Epidermal melanocyte (primary cell): ENCODE measurements around the gene TNNT1.
"Not testable (repeated sequence)": the region's sequence is repeated elsewhere in the genome, so short reads cannot be mapped to it uniquely, and the experiment has no call there.

ENCODE experiments used
- DNase-seq: peaks from one replicate; pipeline ENCODE4 v3.0.0; 2011; ENCODE audit warnings: low spot score; ENCODE audit not compliant: insufficient read length

TNNT1 gene

GRCh38 chr19:55149078-55150003 lies at the start of gene TNNT1:
TNNT1 (minus strand) TSS chr19:55149206; CDS start chr19:55147157, 2,049 bp downstream.
- no peak for DNase-seq

- DNase-seq, result no peak
Observed at GRCh38 chr19:55198651-55199050, 49.6 kb upstream of the TNNT1 start.

- no peak for DNase-seq
Observed at GRCh38 chr19:55197528-55197927, 48.5 kb upstream of the TNNT1 start.

GRCh38 chr19:55196803-55197202 lies 47.8 kb upstream of the TNNT1 start:
- no peak for DNase-seq

GRCh38 chr19:55193481-55193880 lies 44.5 kb upstream of the TNNT1 start:
- DNase-seq, result no peak

GRCh38 chr19:55189403-55189835 lies 40.4 kb upstream of the TNNT1 start:
- DNase-seq, result peak; percentile 96

- no peak for DNase-seq
Observed at GRCh38 chr19:55188625-55189024, 39.6 kb upstream of the TNNT1 start.

GRCh38 chr19:55186080-55186479 lies 37.1 kb upstream of the TNNT1 start:
- DNase-seq, result no peak

GRCh38 chr19:55181740-55182139 lies 32.7 kb upstream of the TNNT1 start:
- DNase-seq, result no peak

- peak; percentile 47 for DNase-seq
Observed at GRCh38 chr19:55179606-55180484, 30.8 kb upstream of the TNNT1 start, which contains the start of gene SYT5. SYT5 (minus strand) TSS chr19:55180289; CDS start chr19:55179041, 1,248 bp downstream.

- peak; percentile 79 for DNase-seq
Observed at GRCh38 chr19:55178781-55179599, 30.0 kb upstream of the TNNT1 start.

- peak; percentile 52 for DNase-seq
Observed at GRCh38 chr19:55176076-55176475, 27.1 kb upstream of the TNNT1 start.

- no peak for DNase-seq
Observed at GRCh38 chr19:55175117-55175867, 26.3 kb upstream of the TNNT1 start.

- peak; percentile 13 for DNase-seq
Observed at GRCh38 chr19:55174425-55175116, 25.6 kb upstream of the TNNT1 start.

GRCh38 chr19:55173714-55174409 lies 24.9 kb upstream of the TNNT1 start:
- peak; percentile 92 for DNase-seq

GRCh38 chr19:55173186-55173713 lies 24.2 kb upstream of the TNNT1 start:
- peak; percentile 14 for DNase-seq

- DNase-seq, result peak; percentile 18
Observed at GRCh38 chr19:55172741-55173140, 23.7 kb upstream of the TNNT1 start.

GRCh38 chr19:55172318-55172717 lies 23.3 kb upstream of the TNNT1 start:
- not testable (repeated sequence) for DNase-seq

GRCh38 chr19:55171440-55171839 lies 22.4 kb upstream of the TNNT1 start:
- DNase-seq, result no peak
